GM12878 (cell line): Measurements from ENCODE around the gene LMF2. TPM values are rescaled to one million over a fixed set of nuclear protein-coding genes. Genes with fewer than 3 reads are reported as not detected.

Source experiments
- BHLHE40 ChIP-seq, 2 experiments: fragments of 450-650 bp in 1 of 2; IDR thresholded peaks; 2 replicates each; pipeline ENCODE4 v1.6.1; 2011 to 2017; ENCODE audit warnings: low read depth in 2 of 2, borderline replicate concordance in 1 of 2, improper control_type of control experiment in 1 of 2, low read length in 1 of 2, mild to moderate bottlenecking in 1 of 2
- BMI1 ChIP-seq: fragments of 450-650 bp; IDR thresholded peaks from 2 replicates; pipeline ENCODE4 v1.6.1; 2016; ENCODE audit warnings: mild to moderate bottlenecking, moderate library complexity, borderline replicate concordance
- DPF2 ChIP-seq: fragments of 450-650 bp; IDR thresholded peaks from 2 replicates; pipeline ENCODE4 v1.6.1; 2017; ENCODE audit warnings: mild to moderate bottlenecking
- ESRRA ChIP-seq: IDR thresholded peaks from 2 replicates; pipeline ENCODE4 v1.6.1; 2012; ENCODE audit warnings: mild to moderate bottlenecking, low read length, improper control_type of control experiment
- FOXK2 ChIP-seq: fragments of 450-650 bp; IDR thresholded peaks from 2 replicates; pipeline ENCODE4 v1.6.1; 2017; ENCODE audit warnings: mild to moderate bottlenecking, moderate library complexity
- GABPA ChIP-seq: IDR thresholded peaks from 2 replicates; pipeline ENCODE4 v1.6.1; 2014; ENCODE audit warnings: antibody characterized with exemption, low read depth, mild to moderate bottlenecking, inconsistent platforms
- IKZF1 ChIP-seq: fragments of 450-650 bp; conservative IDR thresholded peaks from 2 replicates; pipeline ENCODE4 v1.6.1; 2017; ENCODE audit warnings: antibody characterized with exemption, mild to moderate bottlenecking
- JUND ChIP-seq: IDR thresholded peaks from 2 replicates; pipeline ENCODE4 v1.6.1; 2012; ENCODE audit warnings: low read depth, mild to moderate bottlenecking, low read length, improper control_type of control experiment, moderate library complexity
- KLF5 ChIP-seq: fragments of 450-650 bp; IDR thresholded peaks from 2 replicates; pipeline ENCODE4 v1.6.1; 2014; ENCODE audit warnings: mild to moderate bottlenecking; ENCODE audit not compliant: partially characterized antibody
- LARP7 ChIP-seq: fragments of 450-650 bp; IDR thresholded peaks from 2 replicates; pipeline ENCODE4 v1.6.1; 2017; ENCODE audit warnings: mild to moderate bottlenecking
- NFIC ChIP-seq: IDR thresholded peaks from 2 replicates; pipeline ENCODE4 v1.6.1; 2012; ENCODE audit warnings: low read depth, mild to moderate bottlenecking, inconsistent platforms, low read length, moderate library complexity
- NFYA ChIP-seq: IDR thresholded peaks from 2 replicates; pipeline ENCODE4 v1.6.1; 2011; ENCODE audit warnings: low read depth, mild to moderate bottlenecking, low read length, improper control_type of control experiment, borderline replicate concordance
- POLR2AphosphoS2 ChIP-seq: IDR thresholded peaks from 2 replicates; pipeline ENCODE4 v1.6.1; 2011; ENCODE audit warnings: low read depth, mild to moderate bottlenecking, low read length, improper control_type of control experiment, moderate library complexity
- SMARCA5 ChIP-seq: fragments of 450-650 bp; IDR thresholded peaks from 2 replicates; pipeline ENCODE4 v1.6.1; 2017; ENCODE audit warnings: mild to moderate bottlenecking
- STAT1 ChIP-seq: fragments of 450-650 bp; conservative IDR thresholded peaks from 2 replicates; pipeline ENCODE4 v1.6.1; 2014; ENCODE audit warnings: antibody characterized with exemption, mild to moderate bottlenecking
- SUZ12 ChIP-seq: fragments of 200-600 bp; sonication (generic); IDR thresholded peaks from one replicate; pipeline ENCODE4 v1.6.1; 2018; ENCODE audit warnings: antibody characterized with exemption, mild to moderate bottlenecking; ENCODE audit not compliant: unreplicated experiment
- TBL1XR1 ChIP-seq: IDR thresholded peaks from 2 replicates; pipeline ENCODE4 v1.6.1; 2012; ENCODE audit warnings: low read depth, low read length, improper control_type of control experiment
- ZBED1 ChIP-seq: IDR thresholded peaks from 2 replicates; pipeline ENCODE4 v1.6.1; 2016; ENCODE audit warnings: borderline replicate concordance
- ZNF217 ChIP-seq: fragments of 450-650 bp; IDR thresholded peaks from 2 replicates; pipeline ENCODE4 v1.6.1; 2017; ENCODE audit warnings: antibody characterized with exemption, mild to moderate bottlenecking
- ZNF24 ChIP-seq: fragments of 450-650 bp; IDR thresholded peaks from 2 replicates; pipeline ENCODE4 v1.6.1; 2017; ENCODE audit warnings: antibody characterized with exemption, mild to moderate bottlenecking
- ZZZ3 ChIP-seq: IDR thresholded peaks from 2 replicates; pipeline ENCODE4 v1.6.1; 2011; ENCODE audit warnings: low read depth; ENCODE audit not compliant: control insufficient read depth, insufficient read length
- polyA plus RNA-seq, 11 experiments: library from polyadenylated mRNA; depleted of rRNA in 4 of 11; unstranded in 6 of 11; stranded (reverse) in 5 of 11; fragments of >200 nt; fragmentation: Nextera tagmentation in 4 of 11; fragmentation: Illumina TruSeq in 1 of 11; extraction: Ambion mirVana in 4 of 11; extraction: Trizol in 1 of 11; gene quantifications; 1 replicate in 1 of 11; 2 replicates in 10 of 11; pipeline versions ENCODE4 v1.2.1 to v1.2.3, GENCODE V29; 2011 to 2016; ENCODE audit warnings: inconsistent platforms in 2 of 11, missing spikeins in 2 of 11, low read depth in 1 of 11
- total RNA-seq, 4 experiments: library from RNA; depleted of rRNA in 3 of 4; stranded (reverse); fragments of >200 nt in 3 of 4; fragmentation: Illumina TruSeq in 1 of 4; extraction: Trizol in 1 of 4; gene quantifications; 2 replicates each; pipeline versions ENCODE4 v1.2.1 to v1.2.3, GENCODE V29; 2013 to 2021
- TF ChIP-seq, protein P1 (sequence below): IDR thresholded peaks from 2 replicates; pipeline ENCODE4 v1.6.1; 2011; ENCODE audit warnings: mild to moderate bottlenecking, low read depth, low read length, moderate library complexity; ENCODE audit not compliant: insufficient replicate concordance
- TF ChIP-seq, protein P2 (sequence below): IDR thresholded peaks from 2 replicates; pipeline ENCODE4 v1.6.1; 2011; ENCODE audit warnings: borderline replicate concordance, low read depth, mild to moderate bottlenecking, moderate library complexity, mixed read lengths, low read length; ENCODE audit not compliant: insufficient read depth; ENCODE audit errors: extremely low read length
- TF ChIP-seq, protein P3 (sequence below): fragments of 150-350 bp; IDR thresholded peaks from 2 replicates; pipeline ENCODE4 v1.6.1; 2014; ENCODE audit warnings: mild to moderate bottlenecking, low read depth, low read length
- TF ChIP-seq, protein P4 (sequence below): fragments of 450-650 bp; IDR thresholded peaks from 2 replicates; pipeline ENCODE4 v1.6.1; 2017; ENCODE audit warnings: mild to moderate bottlenecking, moderate library complexity

LMF2 gene
- total and polyA plus RNA-seq, 10 of the 15 experiments (the other 5 are each of a cell fraction or from before 2014, with no cell fraction given): 0.08 to 57.5 (median 21.2) TPM

- TF ChIP-seq GABPA (no peak), BHLHE40 (IDR thresholded peaks at IDR 0.05; ENCODE audit: borderline replicate concordance in 1 of 2, low read depth in 2 of 2, low read length in 1 of 2) (peak in 1 of 2 experiments; percentile 68; a peak in 2 of 4 replicates), KLF5 (no peak), LARP7 (0 out of 2 replicates have a peak, but pooled peaks have one; percentile 57), ESRRA (no peak), NFYA (no peak), SMARCA5 (no peak), TBL1XR1 (no peak), NFIC (no peak), IKZF1 (peak; percentile 86), FOXK2 (no peak), BMI1 (no peak), POLR2AphosphoS2 (no peak), ZBED1 (no peak), ZNF217 (peak; percentile 83), SUZ12 (no peak), ZZZ3 (no peak), DPF2 (peak; percentile 69), JUND (no peak), ZNF24 (no peak; the same call in 1 of the 2 replicates), STAT1 (0 out of 2 replicates have a peak, but pooled peaks have one; percentile 18)
- TF ChIP-seq, protein P1, sequence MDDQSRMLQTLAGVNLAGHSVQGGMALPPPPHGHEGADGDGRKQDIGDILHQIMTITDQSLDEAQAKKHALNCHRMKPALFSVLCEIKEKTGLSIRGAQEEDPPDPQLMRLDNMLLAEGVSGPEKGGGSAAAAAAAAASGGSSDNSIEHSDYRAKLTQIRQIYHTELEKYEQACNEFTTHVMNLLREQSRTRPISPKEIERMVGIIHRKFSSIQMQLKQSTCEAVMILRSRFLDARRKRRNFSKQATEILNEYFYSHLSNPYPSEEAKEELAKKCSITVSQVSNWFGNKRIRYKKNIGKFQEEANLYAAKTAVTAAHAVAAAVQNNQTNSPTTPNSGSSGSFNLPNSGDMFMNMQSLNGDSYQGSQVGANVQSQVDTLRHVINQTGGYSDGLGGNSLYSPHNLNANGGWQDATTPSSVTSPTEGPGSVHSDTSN: no peak
- TF ChIP-seq, protein P2, sequence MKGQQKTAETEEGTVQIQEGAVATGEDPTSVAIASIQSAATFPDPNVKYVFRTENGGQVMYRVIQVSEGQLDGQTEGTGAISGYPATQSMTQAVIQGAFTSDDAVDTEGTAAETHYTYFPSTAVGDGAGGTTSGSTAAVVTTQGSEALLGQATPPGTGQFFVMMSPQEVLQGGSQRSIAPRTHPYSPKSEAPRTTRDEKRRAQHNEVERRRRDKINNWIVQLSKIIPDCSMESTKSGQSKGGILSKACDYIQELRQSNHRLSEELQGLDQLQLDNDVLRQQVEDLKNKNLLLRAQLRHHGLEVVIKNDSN: no peak
- TF ChIP-seq, protein P3, sequence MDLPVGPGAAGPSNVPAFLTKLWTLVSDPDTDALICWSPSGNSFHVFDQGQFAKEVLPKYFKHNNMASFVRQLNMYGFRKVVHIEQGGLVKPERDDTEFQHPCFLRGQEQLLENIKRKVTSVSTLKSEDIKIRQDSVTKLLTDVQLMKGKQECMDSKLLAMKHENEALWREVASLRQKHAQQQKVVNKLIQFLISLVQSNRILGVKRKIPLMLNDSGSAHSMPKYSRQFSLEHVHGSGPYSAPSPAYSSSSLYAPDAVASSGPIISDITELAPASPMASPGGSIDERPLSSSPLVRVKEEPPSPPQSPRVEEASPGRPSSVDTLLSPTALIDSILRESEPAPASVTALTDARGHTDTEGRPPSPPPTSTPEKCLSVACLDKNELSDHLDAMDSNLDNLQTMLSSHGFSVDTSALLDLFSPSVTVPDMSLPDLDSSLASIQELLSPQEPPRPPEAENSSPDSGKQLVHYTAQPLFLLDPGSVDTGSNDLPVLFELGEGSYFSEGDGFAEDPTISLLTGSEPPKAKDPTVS: no peak
- TF ChIP-seq, protein P4, sequence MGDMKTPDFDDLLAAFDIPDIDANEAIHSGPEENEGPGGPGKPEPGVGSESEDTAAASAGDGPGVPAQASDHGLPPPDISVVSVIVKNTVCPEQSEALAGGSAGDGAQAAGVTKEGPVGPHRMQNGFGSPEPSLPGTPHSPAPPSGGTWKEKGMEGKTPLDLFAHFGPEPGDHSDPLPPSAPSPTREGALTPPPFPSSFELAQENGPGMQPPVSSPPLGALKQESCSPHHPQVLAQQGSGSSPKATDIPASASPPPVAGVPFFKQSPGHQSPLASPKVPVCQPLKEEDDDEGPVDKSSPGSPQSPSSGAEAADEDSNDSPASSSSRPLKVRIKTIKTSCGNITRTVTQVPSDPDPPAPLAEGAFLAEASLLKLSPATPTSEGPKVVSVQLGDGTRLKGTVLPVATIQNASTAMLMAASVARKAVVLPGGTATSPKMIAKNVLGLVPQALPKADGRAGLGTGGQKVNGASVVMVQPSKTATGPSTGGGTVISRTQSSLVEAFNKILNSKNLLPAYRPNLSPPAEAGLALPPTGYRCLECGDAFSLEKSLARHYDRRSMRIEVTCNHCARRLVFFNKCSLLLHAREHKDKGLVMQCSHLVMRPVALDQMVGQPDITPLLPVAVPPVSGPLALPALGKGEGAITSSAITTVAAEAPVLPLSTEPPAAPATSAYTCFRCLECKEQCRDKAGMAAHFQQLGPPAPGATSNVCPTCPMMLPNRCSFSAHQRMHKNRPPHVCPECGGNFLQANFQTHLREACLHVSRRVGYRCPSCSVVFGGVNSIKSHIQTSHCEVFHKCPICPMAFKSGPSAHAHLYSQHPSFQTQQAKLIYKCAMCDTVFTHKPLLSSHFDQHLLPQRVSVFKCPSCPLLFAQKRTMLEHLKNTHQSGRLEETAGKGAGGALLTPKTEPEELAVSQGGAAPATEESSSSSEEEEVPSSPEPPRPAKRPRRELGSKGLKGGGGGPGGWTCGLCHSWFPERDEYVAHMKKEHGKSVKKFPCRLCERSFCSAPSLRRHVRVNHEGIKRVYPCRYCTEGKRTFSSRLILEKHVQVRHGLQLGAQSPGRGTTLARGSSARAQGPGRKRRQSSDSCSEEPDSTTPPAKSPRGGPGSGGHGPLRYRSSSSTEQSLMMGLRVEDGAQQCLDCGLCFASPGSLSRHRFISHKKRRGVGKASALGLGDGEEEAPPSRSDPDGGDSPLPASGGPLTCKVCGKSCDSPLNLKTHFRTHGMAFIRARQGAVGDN: peak; percentile 92
Observed at GRCh38 chr22:50544078-50544745, 36.7 kb upstream of the LMF2 start (continued).
